ENCODE data around the gene ZDHHC11B.
"Not testable (repeated sequence)": the region's sequence is repeated elsewhere in the genome, so short reads cannot be mapped to it uniquely, and the experiment has no call there.

ZDHHC11B gene

DNA sequence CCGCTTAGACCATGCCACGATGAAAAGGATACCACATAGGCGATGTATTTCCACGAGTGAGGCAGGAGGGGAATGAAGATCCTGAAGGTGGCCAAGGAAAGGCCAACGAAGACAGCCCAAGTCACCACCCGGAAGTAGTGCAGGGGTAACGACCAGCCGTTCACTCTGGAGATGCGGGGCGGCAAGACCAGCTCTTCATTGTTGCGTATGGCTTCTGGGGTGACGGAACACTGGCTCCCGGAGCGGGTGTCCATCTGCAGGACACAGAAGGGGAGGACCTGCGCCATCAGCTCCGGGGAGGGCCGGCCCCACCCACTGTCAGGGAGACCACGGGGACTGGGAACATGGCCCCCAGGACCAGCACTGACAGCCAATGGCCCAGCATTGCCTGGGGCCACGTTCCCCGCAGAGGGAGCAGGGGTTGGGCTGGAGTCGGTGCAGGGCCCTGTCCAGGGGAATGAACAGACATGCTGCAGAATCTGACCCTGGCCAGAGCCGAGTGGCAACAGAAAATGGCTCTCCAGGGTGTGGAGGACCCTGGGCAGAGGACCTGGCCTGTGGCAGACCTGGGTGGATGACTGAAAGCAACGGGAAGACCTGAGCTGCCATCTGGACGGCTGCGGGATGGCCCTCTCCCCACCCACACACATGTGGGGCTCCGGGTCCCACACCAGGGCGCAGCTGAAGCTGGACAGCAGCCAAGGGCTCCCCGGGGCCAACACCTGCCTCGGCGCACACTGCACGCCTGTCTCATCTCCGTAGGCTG lies 17.7 kb downstream of the ZDHHC11B start:
- Histone ChIP-seq H3K4me3 (IDR thresholded peaks at IDR 0.05; ENCODE audit: insufficient read depth, low read depth, low read length) (no peak overlapping the region), H3K27me3 (ENCODE audit: insufficient read depth, low read depth) (no peaks in the 10 kb centered on the region), H3K4me1 (ENCODE audit: low read depth, poor library complexity, severe bottlenecking) (no peaks in the 10 kb centered on the region), H3K27ac (no peak overlapping the region), H3K4me2 (no peak overlapping the region), H2AFZ (ENCODE audit: low read depth) (no peak overlapping the region), H3K9ac (no peak overlapping the region), H3K79me2 (ENCODE audit: insufficient read depth, low read depth) (no peaks in the 10 kb centered on the region), H3K36me3 (ENCODE audit: insufficient read depth) (no peaks in the 10 kb centered on the region), H4K20me1 (ENCODE audit: insufficient read depth) (no peaks in the 10 kb centered on the region)
- TF ChIP-seq, protein P1, sequence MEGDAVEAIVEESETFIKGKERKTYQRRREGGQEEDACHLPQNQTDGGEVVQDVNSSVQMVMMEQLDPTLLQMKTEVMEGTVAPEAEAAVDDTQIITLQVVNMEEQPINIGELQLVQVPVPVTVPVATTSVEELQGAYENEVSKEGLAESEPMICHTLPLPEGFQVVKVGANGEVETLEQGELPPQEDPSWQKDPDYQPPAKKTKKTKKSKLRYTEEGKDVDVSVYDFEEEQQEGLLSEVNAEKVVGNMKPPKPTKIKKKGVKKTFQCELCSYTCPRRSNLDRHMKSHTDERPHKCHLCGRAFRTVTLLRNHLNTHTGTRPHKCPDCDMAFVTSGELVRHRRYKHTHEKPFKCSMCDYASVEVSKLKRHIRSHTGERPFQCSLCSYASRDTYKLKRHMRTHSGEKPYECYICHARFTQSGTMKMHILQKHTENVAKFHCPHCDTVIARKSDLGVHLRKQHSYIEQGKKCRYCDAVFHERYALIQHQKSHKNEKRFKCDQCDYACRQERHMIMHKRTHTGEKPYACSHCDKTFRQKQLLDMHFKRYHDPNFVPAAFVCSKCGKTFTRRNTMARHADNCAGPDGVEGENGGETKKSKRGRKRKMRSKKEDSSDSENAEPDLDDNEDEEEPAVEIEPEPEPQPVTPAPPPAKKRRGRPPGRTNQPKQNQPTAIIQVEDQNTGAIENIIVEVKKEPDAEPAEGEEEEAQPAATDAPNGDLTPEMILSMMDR (conservative IDR thresholded peaks at IDR 0.05; ENCODE audit: low read depth, low read length): no peak

DNA sequence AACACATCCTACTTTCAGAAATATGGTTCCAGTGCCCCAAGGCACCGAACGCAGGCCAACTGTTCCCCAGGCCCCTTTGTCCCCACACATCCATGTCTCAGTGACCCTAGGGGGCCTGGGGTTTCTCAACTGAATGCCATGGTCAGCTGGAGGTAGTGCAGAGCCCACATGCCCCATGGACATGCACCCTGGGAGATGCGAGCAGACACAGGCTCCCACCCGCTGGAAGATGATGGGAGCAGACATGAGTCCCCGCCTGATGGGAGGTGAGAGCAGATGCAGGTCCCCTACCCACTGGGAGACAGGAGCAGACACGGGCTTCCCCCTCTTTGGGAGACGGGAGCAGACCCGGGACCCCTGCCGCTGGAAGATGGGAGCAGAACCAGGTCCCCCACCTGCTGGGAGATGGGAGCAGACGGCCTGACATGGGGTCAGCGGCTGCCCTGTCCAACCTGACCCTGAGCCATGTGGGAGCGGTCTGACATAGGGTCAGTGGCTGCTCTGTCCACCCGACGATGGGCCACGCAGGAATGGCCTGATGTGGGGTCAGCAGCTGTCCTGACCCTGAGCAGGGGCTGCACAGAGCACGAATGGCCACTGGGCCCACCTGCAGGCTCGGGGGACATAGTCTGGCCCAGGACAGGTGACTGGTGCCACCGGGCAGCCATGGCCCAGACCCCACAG lies 18.4 kb downstream of the ZDHHC11B start:
- Histone ChIP-seq H3K79me2 (ENCODE audit: insufficient read depth, low read depth) (no peaks in the 10 kb centered on the region), H3K4me2 (no peak overlapping the region), H3K4me3 (IDR thresholded peaks at IDR 0.05; ENCODE audit: insufficient read depth, low read depth, low read length) (no peak overlapping the region), H3K9ac (no peak overlapping the region), H3K27ac (no peak overlapping the region), H4K20me1 (ENCODE audit: insufficient read depth) (no peaks in the 10 kb centered on the region), H2AFZ (ENCODE audit: low read depth) (no peak overlapping the region), H3K36me3 (ENCODE audit: insufficient read depth) (no peaks in the 10 kb centered on the region), H3K27me3 (ENCODE audit: insufficient read depth, low read depth) (no peaks in the 10 kb centered on the region), H3K4me1 (ENCODE audit: low read depth, poor library complexity, severe bottlenecking) (no peaks in the 10 kb centered on the region)
- TF ChIP-seq, protein P1 (conservative IDR thresholded peaks at IDR 0.05; ENCODE audit: low read depth, low read length): no peak

DNA sequence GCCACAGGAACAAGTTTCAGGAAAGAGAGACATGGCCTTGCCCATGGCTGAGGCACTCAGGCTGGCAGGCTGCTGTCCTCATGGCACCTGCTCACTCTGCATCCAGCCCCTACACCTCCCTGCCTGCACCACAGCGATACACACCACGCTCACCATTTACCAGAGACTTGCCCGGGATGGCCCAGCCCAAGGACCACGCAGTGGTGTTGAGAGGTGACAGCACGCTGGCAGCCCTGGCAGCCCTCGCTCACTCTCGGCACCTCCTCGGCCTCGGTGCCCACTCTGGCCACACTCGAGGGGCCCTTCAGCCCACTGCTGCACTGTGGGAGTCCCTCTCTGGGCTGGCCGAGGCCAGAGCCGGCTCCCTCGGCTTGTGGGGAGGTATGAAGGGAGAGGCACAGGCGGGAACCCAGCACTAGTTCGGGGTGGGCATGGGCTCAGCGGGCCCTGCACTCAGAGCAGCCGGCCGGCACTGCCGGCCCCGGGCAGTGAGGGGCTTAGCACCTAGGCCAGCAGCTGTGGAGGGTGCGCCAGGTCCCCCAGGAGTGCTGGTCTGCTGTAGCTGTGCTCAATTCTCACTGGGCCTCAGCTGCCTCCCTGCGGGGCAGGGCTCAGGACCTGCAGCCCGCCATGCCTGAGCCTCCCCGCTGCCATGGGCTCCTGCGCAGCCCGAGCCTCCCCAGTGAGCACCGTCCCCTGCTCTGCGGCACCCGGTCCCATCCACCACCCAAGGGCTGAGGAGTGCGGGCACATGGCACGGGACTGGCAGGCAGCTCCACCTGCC lies 20.3 kb downstream of the ZDHHC11B start:
- Histone ChIP-seq H3K9ac (no peak overlapping the region), H3K27me3 (ENCODE audit: insufficient read depth, low read depth) (no peaks in the 10 kb centered on the region), H4K20me1 (ENCODE audit: insufficient read depth) (no peaks in the 10 kb centered on the region), H3K79me2 (ENCODE audit: insufficient read depth, low read depth) (no peaks in the 10 kb centered on the region), H3K4me1 (ENCODE audit: low read depth, poor library complexity, severe bottlenecking) (no peaks in the 10 kb centered on the region), H3K36me3 (ENCODE audit: insufficient read depth) (no peaks in the 10 kb centered on the region), H3K27ac (no peak overlapping the region), H2AFZ (ENCODE audit: low read depth) (no peak overlapping the region), H3K4me3 (IDR thresholded peaks at IDR 0.05; ENCODE audit: insufficient read depth, low read depth, low read length) (no peak overlapping the region), H3K4me2 (no peak overlapping the region)
- TF ChIP-seq, protein P1 (conservative IDR thresholded peaks at IDR 0.05; ENCODE audit: low read depth, low read length): no peak

DNA sequence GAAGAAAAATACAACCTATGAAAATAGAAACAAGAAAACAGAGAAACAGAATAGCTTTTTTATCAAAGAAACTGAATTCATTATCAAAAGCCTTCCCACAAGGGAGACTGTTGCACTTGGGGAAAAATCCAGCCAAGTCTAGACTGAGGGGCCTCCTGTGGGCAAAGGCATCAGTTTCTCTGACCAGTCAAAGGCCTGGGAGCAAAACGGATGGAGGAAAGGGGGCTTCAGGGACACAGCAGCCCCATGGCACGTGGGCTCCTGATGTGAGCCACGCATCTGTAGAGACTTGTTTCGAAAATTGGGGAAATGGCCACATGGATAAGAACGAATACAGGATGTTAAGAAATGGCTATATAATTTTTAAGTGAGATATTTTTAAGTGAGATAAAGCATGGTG lies 21.1 kb downstream of the ZDHHC11B start:
- no peak overlapping the region for H3K9ac ChIP-seq
- no peak overlapping the region for H2AFZ ChIP-seq (ENCODE audit: low read depth)
- H3K27ac ChIP-seq: no peak overlapping the region
- no peaks in the 10 kb centered on the region for H3K27me3 ChIP-seq (ENCODE audit: insufficient read depth, low read depth)
- no peaks in the 10 kb centered on the region for H4K20me1 ChIP-seq (ENCODE audit: insufficient read depth)
- H3K4me2 ChIP-seq: no peak overlapping the region
- H3K4me1 ChIP-seq (ENCODE audit: low read depth, poor library complexity, severe bottlenecking): no peaks in the 10 kb centered on the region
- no peaks in the 10 kb centered on the region for H3K79me2 ChIP-seq (ENCODE audit: insufficient read depth, low read depth)
- no peak overlapping the region for H3K4me3 ChIP-seq (IDR thresholded peaks at IDR 0.05; ENCODE audit: insufficient read depth, low read depth, low read length)
- no peaks in the 10 kb centered on the region for H3K36me3 ChIP-seq (ENCODE audit: insufficient read depth)
- TF ChIP-seq, protein P1 (conservative IDR thresholded peaks at IDR 0.05; ENCODE audit: low read depth, low read length): no peak

DNA sequence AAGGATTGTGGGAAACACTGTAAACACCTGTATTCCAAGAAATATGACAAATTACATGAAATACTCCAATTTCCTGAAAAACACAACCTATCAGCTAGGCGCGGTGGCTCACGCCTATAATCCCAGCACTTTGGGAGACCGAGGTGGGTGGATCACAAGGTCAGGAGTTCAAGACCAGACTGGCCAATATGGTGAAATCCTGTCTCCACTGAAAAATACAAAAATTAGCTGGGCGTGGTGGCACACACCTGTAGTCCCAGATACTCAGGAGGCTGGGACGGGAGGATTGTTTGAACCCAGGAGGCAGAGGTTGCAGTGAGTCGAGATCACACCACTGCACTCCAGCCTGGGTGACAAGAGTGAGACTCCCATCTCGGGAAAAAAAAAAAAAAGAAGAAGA lies 21.5 kb downstream of the ZDHHC11B start:
- not testable (repeated sequence) for H3K36me3 ChIP-seq (ENCODE audit: insufficient read depth); H3K27ac ChIP-seq; H4K20me1 ChIP-seq (ENCODE audit: insufficient read depth); H3K79me2 ChIP-seq (ENCODE audit: insufficient read depth, low read depth); H3K9ac ChIP-seq; H2AFZ ChIP-seq (ENCODE audit: low read depth); H3K4me3 ChIP-seq (IDR thresholded peaks at IDR 0.05; ENCODE audit: insufficient read depth, low read depth, low read length); H3K4me2 ChIP-seq; H3K4me1 ChIP-seq (ENCODE audit: low read depth, poor library complexity, severe bottlenecking); H3K27me3 ChIP-seq (ENCODE audit: insufficient read depth, low read depth)

All from KMS-11 (cell line).